NCI-H2227 (cell line): ENCODE data around the gene SH2D1B.

Experiments used
- DNase-seq: peaks from one replicate; lab custom pipeline; 2025; ENCODE audit not compliant: unreplicated experiment; lab: John Stamatoyannopoulos, UW

The SH2D1B gene

DNA sequence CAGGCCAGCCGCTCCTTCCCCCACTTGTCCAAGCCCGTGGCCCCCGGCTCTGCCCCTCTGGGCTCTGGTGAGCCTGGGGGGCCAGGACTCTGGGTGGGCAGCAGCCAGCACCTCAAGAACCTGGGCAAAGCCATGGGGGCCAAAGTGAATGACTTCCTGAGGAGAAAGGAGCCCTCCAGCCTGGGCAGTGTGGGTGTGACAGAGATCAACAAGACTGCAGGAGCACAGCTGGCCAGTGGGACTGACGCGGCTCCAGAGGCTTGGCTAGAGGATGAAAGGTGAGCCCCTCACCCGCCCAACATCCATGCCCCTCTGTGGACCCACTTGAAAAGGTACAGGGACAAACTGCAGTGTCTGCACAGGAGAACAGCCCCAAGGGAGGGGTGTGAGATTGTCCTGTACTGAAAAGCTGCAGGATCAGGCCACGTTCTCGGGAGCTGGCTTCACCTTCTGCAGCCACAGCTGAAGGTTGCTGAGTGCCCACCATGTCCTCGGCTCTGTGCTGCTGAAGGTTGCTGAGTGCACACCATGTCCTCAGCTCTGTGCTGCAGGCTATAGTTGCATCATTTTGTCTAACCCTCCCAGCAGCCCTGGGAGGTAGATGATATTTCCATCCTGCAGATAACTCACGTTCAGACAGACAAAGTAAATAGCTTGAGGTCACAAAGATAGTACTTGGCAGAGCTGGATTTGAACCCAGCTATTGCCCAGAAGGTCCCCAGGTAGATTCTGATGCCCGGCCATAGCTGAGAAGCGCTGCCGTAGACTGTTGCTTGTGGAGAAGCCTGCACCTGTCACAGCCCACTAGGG is 29.8 kb downstream of the SH2D1B start:
- DNase-seq = no peak

DNA sequence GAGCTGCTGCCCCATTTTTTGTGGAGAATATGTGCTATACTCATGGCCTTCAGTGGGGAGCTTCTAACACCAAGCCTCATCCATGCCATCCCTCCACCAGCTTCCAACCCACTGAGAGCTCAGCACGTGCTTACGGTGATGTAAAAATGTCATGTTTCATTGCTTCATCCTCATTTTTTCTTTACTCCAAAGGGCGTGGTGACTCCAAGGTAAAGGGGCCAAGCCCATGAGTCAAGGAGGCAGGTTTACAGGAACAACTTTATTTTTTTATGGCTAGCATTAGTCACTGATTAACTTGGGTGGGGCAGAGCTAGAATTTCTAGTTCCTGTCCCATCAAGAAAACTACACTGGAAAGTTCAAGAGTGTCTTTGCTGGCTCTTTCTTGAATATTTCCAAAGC is 30.6 kb downstream of the SH2D1B start, which contains the start of gene C1orf226:
C1orf226 (plus strand) TSS at position 346 of the 400 bp plus-strand sequence. CDS start 174 bp downstream, outside the sequence.
- no peak for DNase-seq

DNA sequence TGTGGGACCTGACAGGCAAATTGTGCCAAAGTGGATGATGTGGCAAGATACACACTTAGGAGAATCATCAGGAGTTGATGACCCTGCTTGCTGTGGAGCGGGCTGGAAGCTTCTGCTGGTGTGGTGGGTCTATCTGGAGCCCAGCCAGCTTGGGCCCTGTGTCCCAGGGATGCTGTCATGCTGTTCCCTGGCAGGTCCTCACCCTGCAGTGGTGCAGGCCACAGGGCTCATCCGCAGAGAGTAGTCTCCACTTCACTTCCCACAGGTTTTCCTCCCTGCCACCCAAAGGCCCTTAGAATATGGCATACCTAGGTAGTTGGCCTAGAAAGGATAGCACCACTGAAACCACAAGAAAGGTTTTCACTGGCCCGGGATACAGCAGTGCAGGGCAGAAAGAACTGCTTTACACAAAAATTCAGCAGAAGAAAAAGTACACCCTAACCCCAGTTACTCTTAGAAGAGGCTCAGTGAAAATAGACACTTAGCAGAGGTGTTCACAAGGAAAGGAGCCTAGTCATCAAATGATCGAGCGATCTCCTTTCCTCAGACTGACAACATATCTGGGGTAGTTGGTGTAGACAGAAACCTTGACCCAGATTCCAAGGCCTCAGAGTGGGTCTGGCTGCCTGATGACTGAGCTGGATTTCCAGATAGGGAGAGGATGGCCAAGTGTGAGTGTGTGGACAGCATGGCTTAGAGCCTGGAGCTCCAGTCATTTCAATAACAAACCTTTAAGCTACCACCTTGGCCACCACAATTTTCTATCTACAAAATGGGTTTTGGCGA is 31.7 kb downstream of the SH2D1B start:
- no peak for DNase-seq

DNA sequence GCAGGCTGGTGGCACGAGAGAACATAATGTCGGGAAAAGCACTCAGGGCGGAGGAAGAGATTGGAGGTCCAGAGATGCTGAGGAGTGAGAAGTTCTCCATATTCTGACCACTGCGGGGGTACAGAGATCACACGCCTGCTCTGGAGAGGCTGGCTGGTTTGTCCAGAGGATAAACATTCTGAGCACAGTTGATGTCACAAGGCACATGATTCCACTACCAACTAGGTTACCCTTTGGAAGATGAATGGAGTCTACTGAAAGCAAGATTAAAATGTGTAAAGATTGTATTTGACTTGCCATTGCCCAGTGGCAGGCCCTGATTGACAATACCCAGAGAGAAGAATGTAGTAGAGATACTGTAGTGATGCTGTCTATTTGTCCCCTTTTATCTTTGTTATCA is 35.2 kb downstream of the SH2D1B start, which contains the start of gene SPATA46:
SPATA46 (minus strand) TSS at position 164 of the 400 bp plus-strand sequence; CDS start at position 100, 64 bp downstream.
- DNase-seq = no peak

DNA sequence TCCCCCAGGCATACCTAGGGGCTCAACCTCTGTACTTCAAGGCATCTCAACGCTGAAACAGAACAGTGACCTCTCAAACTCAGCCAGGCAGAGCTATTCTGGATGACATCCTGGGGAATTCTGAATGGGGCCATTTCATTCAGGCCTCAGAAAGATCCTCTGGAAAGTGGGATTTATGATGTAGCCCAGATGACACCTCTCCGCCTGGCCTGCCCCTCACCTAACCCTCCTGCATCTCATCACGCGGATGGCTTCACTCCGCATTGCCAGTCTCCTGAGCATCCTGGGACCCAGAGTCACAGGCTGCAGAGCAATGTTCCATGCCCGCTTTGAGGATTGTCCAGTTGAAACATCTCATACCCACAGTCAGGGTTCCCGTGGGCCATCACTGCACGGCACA is 36.5 kb downstream of the SH2D1B start:
- DNase-seq = no peak

DNA sequence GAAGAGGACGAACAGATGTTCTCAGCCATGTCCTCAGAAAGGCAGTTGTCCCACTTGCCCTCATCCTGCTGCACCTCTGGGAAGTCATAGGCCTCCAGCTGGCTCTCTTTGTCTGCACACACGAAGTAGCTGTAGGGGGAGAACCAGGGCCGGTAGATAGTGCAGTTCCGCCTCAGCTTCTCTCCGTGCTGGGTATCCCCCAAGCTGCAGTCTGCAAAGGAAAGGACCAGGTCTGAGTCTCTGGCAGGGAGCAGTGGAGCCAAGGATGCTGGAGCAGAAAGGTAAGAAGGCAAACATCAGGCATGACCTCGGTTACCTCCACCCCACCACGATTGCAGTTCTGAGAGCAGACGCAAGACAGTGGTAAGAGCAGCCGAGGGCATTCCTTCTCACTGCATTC is 37.5 kb downstream of the SH2D1B start:
- no peak for DNase-seq

DNA sequence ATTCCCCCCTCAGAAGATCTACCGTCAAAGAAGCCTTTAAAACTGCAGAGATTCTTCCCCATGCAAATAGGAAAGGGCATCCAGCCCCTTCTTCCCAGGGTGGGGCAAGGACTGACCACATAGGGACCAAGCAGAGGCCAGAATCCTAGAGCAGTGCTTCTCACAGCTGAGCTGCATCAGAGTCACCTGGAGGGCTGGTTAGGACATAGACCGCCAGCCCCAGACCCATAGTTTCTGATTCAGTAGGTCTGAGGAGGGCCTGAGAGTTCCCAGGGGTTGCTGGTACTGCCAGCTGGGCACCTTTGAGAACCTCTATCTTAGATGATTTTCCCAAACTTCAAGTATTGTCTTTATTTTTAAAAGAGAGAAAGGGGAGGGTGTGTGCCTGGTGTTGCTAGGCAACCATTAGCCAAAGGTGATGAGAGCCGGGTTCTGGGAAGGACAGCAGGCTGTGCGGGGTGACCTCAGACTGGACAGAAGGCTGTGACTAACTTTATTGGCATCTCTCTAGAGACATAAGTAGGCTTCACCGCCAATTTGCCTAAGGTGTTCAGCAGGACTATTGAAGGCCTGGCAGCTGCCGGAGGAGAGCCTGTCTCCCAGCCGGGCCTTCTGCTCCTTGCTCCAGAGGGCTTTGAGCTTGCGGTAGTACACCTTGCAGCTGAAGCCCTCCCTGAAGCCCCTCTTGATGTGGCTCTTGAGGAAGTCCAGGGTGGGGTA is 38.2 kb downstream of the SH2D1B start:
- DNase-seq = no peak

DNA sequence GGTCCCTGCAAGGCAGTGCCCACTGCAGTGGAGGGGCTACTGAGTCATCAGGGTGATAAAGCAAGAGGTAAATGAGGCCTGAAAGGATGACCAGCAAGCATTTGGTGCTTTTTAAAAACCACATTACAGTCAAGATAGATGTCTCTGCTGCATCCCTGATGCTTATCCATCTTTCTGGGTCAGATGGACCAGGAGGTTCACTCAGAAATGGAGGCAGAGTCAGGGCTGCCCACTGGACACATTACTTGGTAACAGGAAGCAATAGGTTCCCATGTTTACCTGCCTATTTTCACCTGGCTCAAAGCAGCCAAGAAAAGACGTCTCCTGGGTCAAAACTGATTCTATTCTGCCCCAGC is 38.9 kb downstream of the SH2D1B start:
- no peak for DNase-seq

DNA sequence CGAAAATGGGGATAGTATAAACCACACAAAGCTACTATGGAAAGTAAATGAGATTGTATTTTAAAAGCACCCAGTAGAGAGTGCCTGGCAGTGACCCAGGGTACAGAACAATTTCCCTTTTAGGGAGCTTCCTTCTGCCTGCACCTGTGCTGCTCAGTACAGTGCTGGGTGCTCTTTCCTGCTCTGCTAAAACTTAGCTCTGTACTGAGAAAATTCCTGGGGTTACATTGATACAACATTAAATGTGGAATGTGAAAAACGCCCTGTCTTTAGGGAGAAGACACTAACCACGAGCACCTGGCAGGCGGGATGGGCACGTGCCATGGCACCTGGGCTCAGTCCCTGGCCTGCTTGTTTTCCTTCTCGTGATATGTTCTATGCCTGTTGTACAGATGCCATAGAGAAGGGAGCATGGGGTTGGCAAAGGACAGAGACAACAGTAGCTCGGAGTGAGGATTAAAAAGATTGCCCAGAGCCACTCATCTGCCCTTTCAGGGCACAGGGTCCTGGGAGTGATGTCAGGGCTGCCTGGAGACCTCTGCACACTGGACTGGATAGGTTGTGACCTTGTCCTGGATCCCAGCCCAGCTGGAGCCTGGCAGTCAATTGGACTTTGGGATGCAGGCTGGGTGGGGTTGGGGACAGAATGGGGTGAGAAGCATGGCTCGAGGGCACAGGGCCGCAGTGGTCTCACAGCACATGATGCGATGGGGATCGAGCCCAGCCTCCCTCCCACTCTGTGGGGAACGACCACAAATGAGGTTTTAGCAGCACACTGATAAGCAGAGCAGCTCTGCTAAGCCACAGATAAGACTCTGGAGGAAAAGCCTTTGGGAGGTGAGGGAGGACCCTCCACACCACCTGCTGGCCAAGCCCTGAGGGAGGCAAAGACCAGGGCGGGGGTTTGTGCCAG is 39.5 kb downstream of the SH2D1B start:
- no peak for DNase-seq

DNA sequence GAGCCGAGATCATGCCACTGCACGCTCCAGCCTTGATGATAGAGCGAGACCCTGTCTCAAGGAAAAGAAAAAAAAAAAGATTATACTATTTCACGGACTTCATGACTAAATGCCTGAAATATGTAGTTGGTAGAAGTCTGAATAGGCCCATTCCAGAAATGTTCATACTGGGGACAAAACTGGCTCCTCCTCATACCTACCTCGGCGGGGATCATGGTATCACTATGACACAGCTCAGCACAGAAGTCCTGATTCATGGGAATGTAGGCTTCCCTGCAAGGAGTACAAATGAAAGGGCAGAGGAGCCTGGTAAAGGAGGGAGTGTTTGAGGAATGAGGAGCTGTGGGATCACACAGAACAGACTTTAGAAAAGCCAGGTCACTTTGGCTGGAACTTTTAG is 40.3 kb downstream of the SH2D1B start:
- DNase-seq = no peak

DNA sequence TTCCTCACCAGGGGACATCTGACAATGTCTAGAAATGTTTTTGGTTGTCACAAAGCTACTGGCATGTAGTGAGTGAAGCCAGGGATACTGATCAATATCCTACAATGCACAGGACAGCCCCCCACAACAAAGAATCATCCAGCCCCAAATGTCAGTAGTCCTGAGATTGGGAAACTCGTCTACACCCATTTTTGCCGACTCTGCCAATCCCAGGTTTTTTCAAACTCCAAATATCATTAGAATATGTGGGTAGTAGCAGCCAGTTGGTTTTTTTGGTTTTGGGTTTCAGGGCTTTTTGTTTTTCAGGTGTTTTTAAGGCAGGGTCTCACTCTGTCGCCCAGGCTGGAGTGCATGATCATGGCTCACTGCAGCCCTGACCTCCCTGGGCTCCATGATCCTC is 41.2 kb downstream of the SH2D1B start:
- DNase-seq = no peak

DNA sequence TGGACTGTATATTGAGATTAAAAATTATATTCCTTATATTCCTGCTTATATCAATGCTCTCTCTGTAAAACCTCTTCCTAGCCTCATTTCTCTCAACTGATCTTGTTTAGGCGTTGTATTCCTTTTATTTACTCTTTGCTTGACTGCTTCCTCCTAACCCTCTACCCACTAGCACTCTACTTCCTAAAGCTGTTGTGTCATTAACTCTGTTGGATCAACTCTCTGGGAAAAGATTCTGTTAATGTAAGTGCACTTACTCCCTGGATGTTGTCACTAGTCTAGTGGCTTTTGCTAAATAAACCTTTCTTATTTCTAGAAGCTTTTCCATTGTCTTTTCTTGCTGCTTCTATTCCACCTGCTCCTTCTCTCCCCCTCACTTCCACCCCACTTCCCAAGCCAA is 41.8 kb downstream of the SH2D1B start:
- DNase-seq = no peak

DNA sequence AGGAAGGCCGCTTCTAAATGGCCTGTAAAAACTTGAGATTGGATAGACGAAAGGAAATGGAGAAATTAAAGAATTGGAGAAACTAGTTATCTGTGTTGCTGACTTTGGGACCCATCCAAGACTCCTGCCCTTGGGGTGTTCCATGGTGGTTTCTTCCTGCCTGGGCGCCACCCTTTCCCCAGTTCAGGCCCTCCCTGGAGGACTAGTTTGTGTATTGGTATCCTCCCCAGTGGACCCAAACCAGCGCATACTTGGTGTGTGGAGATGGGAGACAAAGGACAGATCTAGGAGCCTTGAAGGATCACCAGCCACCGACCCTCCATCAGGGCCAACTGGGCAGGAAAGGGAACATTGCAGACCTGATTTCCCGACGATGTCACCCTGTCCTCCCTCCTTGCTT is 42.4 kb downstream of the SH2D1B start:
- DNase-seq = no peak

DNA sequence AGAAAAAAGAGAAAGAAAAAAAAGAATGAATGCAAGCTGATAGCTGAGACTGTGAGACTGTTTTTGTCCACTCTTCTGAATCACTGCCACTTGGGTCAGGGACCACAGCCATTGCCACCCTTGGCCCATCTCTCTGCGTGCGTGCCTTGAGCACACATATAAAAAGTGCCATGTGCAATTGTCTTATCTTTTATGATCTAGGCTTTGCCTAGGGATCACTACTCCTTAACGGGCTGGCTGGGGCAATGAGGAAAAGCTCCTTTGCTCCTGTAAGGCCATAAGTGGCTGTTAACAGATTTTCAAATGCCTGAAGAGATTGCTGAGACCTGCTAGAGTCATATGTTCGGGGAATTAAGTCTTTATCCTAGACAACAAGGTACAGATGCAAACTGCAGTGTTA is 43.5 kb downstream of the SH2D1B start:
- DNase-seq = no peak

DNA sequence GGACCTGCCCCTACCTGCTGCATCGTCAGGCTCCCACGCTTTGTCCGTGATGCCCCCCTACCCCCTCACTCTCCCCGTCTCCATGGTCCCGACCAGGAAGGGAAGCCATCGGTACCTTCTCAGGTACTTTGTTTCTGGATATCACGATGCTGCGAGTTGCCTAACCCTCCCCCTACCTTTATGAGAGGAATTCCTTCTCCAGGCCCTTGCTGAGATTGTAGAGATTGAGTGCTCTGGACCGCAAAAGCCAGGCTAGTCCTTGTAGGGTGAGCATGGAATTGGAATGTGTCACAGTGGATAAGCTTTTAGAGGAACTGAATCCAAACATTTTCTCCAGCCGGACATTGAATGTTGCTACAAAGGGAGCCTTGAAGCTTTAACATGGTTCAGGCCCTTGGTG is 44.2 kb downstream of the SH2D1B start:
- no peak for DNase-seq

DNA sequence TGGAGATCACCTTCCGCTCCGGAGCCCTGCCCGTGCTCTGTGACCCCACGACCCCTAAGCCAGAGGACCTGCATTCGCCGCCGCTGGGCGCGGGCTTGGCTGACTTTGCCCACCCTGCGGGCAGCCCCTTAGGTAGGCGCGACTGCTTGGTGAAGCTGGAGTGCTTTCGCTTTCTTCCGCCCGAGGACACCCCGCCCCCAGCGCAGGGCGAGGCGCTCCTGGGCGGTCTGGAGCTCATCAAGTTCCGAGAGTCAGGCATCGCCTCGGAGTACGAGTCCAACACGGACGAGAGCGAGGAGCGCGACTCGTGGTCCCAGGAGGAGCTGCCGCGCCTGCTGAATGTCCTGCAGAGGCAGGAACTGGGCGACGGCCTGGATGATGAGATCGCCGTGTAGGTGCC is 44.9 kb downstream of the SH2D1B start:
- no peak for DNase-seq

DNA sequence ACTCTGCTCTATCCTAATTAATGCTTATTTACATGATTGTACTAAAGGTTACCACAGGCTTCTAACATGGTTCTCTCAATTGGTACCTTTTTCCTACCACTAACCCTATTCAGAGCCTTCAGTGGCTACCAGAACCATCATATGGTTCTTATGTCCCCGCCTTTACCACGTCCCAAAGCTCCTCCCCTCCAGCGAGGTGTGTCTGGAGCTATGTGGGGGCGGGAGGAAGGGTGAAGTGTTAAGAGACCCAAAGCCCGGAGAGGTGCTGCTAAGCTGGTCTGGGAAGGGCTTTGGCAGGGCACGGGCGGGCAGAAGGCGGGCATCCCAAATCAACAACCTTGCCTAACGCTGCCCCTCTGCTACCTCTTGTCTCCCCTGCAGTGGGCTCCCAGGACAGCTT is 45.3 kb downstream of the SH2D1B start:
- no peak for DNase-seq

DNA sequence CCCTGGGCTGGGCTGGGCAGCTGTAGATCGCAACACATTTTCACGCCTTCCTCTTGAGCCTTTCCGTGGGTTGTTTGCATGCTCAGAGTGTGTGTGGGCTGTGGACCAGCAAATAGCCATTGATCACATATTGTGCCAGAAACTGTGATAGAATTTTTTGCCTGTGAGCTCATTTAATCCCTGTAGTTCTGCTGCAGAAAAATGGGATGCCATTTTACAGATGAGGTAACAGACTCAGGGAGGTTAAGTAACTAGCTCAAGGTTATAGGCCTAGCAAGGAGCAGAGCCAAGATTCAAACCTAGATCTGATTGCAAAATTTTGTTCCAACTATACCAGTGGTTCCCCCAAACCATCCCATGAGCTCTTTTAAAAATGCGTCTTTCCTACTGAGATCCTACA is 45.8 kb downstream of the SH2D1B start:
- DNase-seq = no peak

DNA sequence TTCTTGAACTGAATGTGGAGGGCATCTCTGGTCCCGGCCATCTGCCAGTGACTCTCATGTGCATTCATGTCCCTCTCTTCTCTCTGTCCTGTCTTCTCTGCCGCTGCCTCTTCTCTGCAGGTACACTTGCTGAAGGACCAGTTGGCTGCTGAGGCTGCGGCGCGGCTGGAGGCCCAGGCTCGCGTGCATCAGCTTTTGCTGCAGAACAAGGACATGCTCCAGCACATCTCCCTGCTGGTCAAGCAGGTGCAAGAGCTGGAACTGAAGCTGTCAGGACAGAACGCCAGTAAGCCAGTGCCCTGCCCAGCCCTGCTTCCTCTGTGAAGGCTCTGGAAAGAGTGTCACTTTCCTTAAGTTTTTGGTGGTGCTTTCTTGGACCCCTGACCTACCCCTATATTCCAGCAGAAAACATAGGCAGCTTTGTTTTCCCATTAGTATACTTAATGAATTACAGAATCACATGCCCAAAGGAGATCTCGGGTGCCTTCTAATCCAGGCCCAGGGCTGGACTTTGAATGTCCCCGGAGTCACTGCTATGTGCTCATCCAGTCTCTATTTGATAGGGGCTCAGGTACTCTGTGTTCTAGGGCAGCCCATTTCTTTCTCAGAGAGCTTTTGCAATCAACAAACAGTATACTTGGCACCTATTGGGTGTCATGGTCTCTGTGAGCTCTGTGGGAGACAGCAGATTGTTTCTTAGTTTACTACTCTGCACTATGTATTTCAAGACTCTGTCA is 46.5 kb downstream of the SH2D1B start:
- DNase-seq = no peak

DNA sequence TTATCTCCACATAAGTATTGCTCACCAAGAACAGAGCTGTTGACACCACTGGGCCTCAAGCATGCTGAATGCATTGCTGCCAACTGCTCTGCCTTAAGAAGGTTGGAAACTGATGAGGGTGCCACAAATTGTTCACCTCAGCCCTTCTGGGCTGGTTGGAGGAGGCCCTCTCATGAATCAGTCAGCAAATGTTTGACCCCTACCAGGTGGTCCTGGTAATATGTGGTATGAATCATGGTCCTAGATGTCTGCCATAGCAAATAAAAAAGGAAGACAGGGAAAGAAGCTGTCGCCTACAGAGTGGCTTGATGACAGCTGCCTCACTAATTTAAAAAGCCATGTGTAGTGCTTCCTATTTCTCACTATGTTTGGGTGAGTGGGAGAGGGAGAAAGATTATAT is 47.4 kb downstream of the SH2D1B start:
- no peak for DNase-seq
